K562 (cell line): ENCODE results near the gene SCYL3. TPM values are rescaled to one million over a fixed set of nuclear protein-coding genes. Genes with fewer than 3 reads are reported as not detected.
"Not testable (repeated sequence)": the region's sequence is repeated elsewhere in the genome, so short reads cannot be mapped to it uniquely, and the experiment has no call there.

Experiments
- ATAC-seq: fragments of 200-7000 bp; cut with Tn5 transposase; 3 replicates; pipeline ENCODE4 v1.9.1; 2020; ENCODE audit warnings: moderate library complexity
- BruUV-seq: library from RNA; stranded (reverse); fragments of 400-500 nt; replicated peaks from 2 replicates; lab custom pipeline; 2021; lab: Mats Ljungman, UMichigan
- CTCF ChIA-PET: fragments of 300-600 bp; formaldehyde crosslinking; extraction: SDS; loops from one replicate; lab custom pipeline; 2021; ENCODE audit warnings: low intra/inter-chr PET ratio; lab: Yijun Ruan, JAX
- POLR2A ChIA-PET: fragments of 300-600, 350-650 bp; sonication (Branson Sonifier 250); formaldehyde crosslinking; extraction: SDS; loops from one replicate; lab custom pipeline; 2021; ENCODE audit warnings: antibody characterized with exemption, inconsistent platforms; lab: Yijun Ruan, JAX
- DNase-seq, 4 experiments: peaks; one replicate each; pipeline versions ENCODE4 v3.0.0 to v3.0.0-alpha.2; 2011 to 2018; ENCODE audit warnings: low spot score in 3 of 4, mixed read lengths in 3 of 4; ENCODE audit errors: extremely low read depth in 1 of 4
- FAIRE-seq: peaks from 2 replicates; lab custom pipeline; 2011; peaks lifted over from hg19 to GRCh38; lab: Jason Lieb, UNC
- H2AFZ ChIP-seq: 2 replicates; pipeline ENCODE4 v1.6.0; 2011; ENCODE audit warnings: low read depth, low read length, control low read depth, inconsistent platforms
- H3K27ac ChIP-seq: fragments of 200-600 bp; 3 replicates; pipeline ENCODE4 v1.8.0; 2011; ENCODE audit warnings: low read depth, mild to moderate bottlenecking, control low read depth, inconsistent platforms, low read length, moderate library complexity, mixed read lengths; ENCODE audit errors: extremely low read depth
- H3K27me3 ChIP-seq, 2 experiments: fragments of 300-600 bp in 1 of 2; 2 replicates in 1 of 2; 3 replicates in 1 of 2; pipeline versions ENCODE4 v1.6.0 to v1.8.0; 2011; ENCODE audit warnings: inconsistent platforms in 2 of 2, low read length in 2 of 2, mild to moderate bottlenecking in 1 of 2, mixed read lengths in 1 of 2, moderate library complexity in 1 of 2; ENCODE audit not compliant: control insufficient read depth in 2 of 2, insufficient read depth in 2 of 2
- H3K36me3 ChIP-seq: fragments of 300-600 bp; 3 replicates; pipeline ENCODE4 v1.8.0; 2011; ENCODE audit warnings: mild to moderate bottlenecking, low read length, inconsistent platforms; ENCODE audit not compliant: control insufficient read depth, insufficient read depth
- H3K4me1 ChIP-seq, 2 experiments: fragments of 200-600 bp in 1 of 2; replicated peaks in 1 of 2; 2 replicates in 1 of 2; 3 replicates in 1 of 2; pipeline versions ENCODE4 v1.5.1 to v1.8.0; 2011; ENCODE audit warnings: inconsistent platforms in 2 of 2, low read length in 2 of 2, mild to moderate bottlenecking in 1 of 2, mixed read lengths in 1 of 2, moderate library complexity in 1 of 2; ENCODE audit not compliant: control insufficient read depth in 2 of 2, insufficient read depth in 2 of 2
- H3K4me2 ChIP-seq: 2 replicates; pipeline ENCODE4 v1.6.1; 2011; ENCODE audit warnings: low read length, control low read depth, inconsistent platforms, mixed read lengths; ENCODE audit not compliant: insufficient read depth
- H3K4me3 ChIP-seq: fragments of 200-600 bp; sonication (generic), shearing (Covaris generic); 2 replicates; pipeline ENCODE4 v1.5.1; 2016; ENCODE audit warnings: control low read depth, inconsistent platforms
- H3K79me2 ChIP-seq: fragments of 200-600 bp; 3 replicates; pipeline ENCODE4 v1.8.0; 2011; ENCODE audit warnings: low read length, inconsistent platforms; ENCODE audit not compliant: control insufficient read depth, insufficient read depth
- H3K9ac ChIP-seq, 2 experiments: 2 replicates each; pipeline versions ENCODE4 v1.6.0 to v1.6.1; 2011; ENCODE audit warnings: low read depth in 2 of 2, low read length in 2 of 2, control low read depth in 1 of 2, inconsistent platforms in 1 of 2, mild to moderate bottlenecking in 1 of 2, mixed read lengths in 1 of 2; ENCODE audit not compliant: insufficient read depth in 1 of 2
- H3K9me1 ChIP-seq: one replicate; pipeline ENCODE4 v1.6.0; 2011; ENCODE audit warnings: inconsistent platforms, mild to moderate bottlenecking, low read length, moderate library complexity; ENCODE audit not compliant: control insufficient read depth, insufficient read depth
- H3K9me3 ChIP-seq: replicated peaks from 2 replicates; pipeline ENCODE4 v1.5.1; 2011; ENCODE audit warnings: low read depth, low read length, inconsistent platforms; ENCODE audit not compliant: control insufficient read depth, insufficient read depth
- H4K20me1 ChIP-seq: replicated peaks from 2 replicates; pipeline ENCODE4 v1.6.1; 2011; ENCODE audit warnings: low read length, inconsistent platforms, mixed read lengths; ENCODE audit not compliant: control insufficient read depth, insufficient read depth
- RBM25 ChIP-seq: fragments of 200-400 bp; formaldehyde crosslinking; IDR thresholded peaks from 2 replicates; pipeline ENCODE4 v1.6.1; 2018; ENCODE audit warnings: low read length, low read depth, moderate library complexity; ENCODE audit not compliant: severe bottlenecking
- RCOR1 ChIP-seq, 2 experiments: IDR thresholded peaks; 2 replicates each; pipeline ENCODE4 v1.6.1; 2012; ENCODE audit warnings: low read depth in 2 of 2, low read length in 2 of 2, borderline replicate concordance in 1 of 2, improper control_type of control experiment in 1 of 2
- RFX5 ChIP-seq: IDR thresholded peaks from 2 replicates; pipeline ENCODE4 v1.6.1; 2011; ENCODE audit warnings: low read depth, mild to moderate bottlenecking, improper control_type of control experiment, low read length
- WGBS: fragments of 100-300 bp; shearing (Covaris generic); methylation state at CpG from one replicate; pipeline ENCODE4 v1.1.6; 2016; ENCODE audit warnings: low coverage, mixed read lengths; ENCODE audit not compliant: insufficient coverage; ENCODE audit errors: missing lambda C conversion rate; 5-methylcytosine and 5-hydroxymethylcytosine counted together
- in situ Hi-C: fragments of 300-500 bp; cut with MboI; formaldehyde crosslinking; loops from 4 replicates; pipeline ENCODE4 v1.15.0; 2018; ENCODE audit warnings: inconsistent platforms, mixed read lengths
- intact Hi-C: fragments of 100-400 bp; cut with micrococcal nuclease; formaldehyde crosslinking; loops from 2 replicates; pipeline ENCODE4 v1.14.2; 2022
- polyA plus RNA-seq, 8 experiments: library from polyadenylated mRNA; depleted of rRNA in 4 of 8; stranded (reverse) in 5 of 8; unstranded in 3 of 8; fragments of >200 nt; fragmentation: Nextera tagmentation in 2 of 8; fragmentation: Illumina TruSeq in 1 of 8; extraction: Ambion mirVana in 2 of 8; extraction: Trizol in 1 of 8; gene quantifications; 2 replicates each; pipeline versions ENCODE4 v1.2.1 to v1.2.3, GENCODE V29; 2011 to 2014; ENCODE audit warnings: inconsistent platforms in 1 of 8, missing spikeins in 1 of 8
- total RNA-seq, 7 experiments: library from RNA; depleted of rRNA in 6 of 7; stranded (reverse); fragments of >200 nt in 6 of 7; fragmentation: Illumina TruSeq in 2 of 7; extraction: Trizol in 2 of 7; gene quantifications; 2 replicates each; pipeline versions ENCODE4 v1.2.1 to v1.2.3, GENCODE V29; 2011 to 2021; ENCODE audit warnings: low replicate concordance in 1 of 7

Gene SCYL3
- total and polyA plus RNA-seq, 9 of the 15 experiments (the other 6 are each of a cell fraction or from before 2014, with no cell fraction given) = 3.6 to 11.4 (median 7.1) TPM

- 0% methylated on average over 1 of the region's 1 CpG for whole genome bisulfite sequencing
- H3K27me3 ChIP-seq = peaks cover 6 to 7% of the 10 kb centered on the region in 2 experiments; a peak in 3 of 5 replicates
- no peak overlapping the region for H3K9ac ChIP-seq
- H3K9me1 ChIP-seq = no peaks in the 10 kb centered on the region
- DNase-seq (no peak), FAIRE-seq (no peak)
- CTCF ChIA-PET = no interaction called here
- no peak overlapping the region for H3K27ac ChIP-seq
- no peak for TF ChIP-seq RBM25
- TF ChIP-seq RCOR1 (IDR thresholded peaks at IDR 0.05; ENCODE audit: borderline replicate concordance in 1 of 2, low read depth in 2 of 2, low read length in 2 of 2) = no peak
- TF ChIP-seq RFX5 = no peak
- TF ChIP-seq, all 486 proteins: peak for 0
- Histone ChIP-seq H3K36me3 (no peaks in the 10 kb centered on the region), H3K4me1 (peaks cover 0 to 4% of the 10 kb centered on the region in 2 experiments; a peak in 1 of 5 replicates), H2AFZ (no peak overlapping the region), H3K4me2 (no peak overlapping the region), H3K79me2 (no peaks in the 10 kb centered on the region), H3K4me3 (no peak overlapping the region), H4K20me1 (no peaks in the 10 kb centered on the region), H3K9me3 (no peaks in the 10 kb centered on the region)
- POLR2A ChIA-PET = no interaction called here
- intact Hi-C loops (no loop called here), in situ Hi-C loops (no loop called here)
- no TSS peak for BruUV-seq
- ATAC-seq = no peak
These were observed 25.2 kb upstream of the SCYL3 start for GRCh38 chr1:169918927-169919326.

GRCh38 chr1:169918220-169918619 lies 24.5 kb upstream of the SCYL3 start:
- H3K4me1 ChIP-seq, FAIRE-seq, H3K36me3 ChIP-seq, intact Hi-C loops, H3K9me3 ChIP-seq, H3K9ac ChIP-seq, BruUV-seq, H3K27me3 ChIP-seq, CTCF ChIA-PET, H3K4me3 ChIP-seq, H3K9me1 ChIP-seq, H4K20me1 ChIP-seq, ATAC-seq, in situ Hi-C loops, DNase-seq, H3K27ac ChIP-seq, H2AFZ ChIP-seq, H3K4me2 ChIP-seq, H3K79me2 ChIP-seq, POLR2A ChIA-PET: not testable (repeated sequence)
- 37% methylated on average over 9 of the region's 9 CpGs for WGBS
